Measurements from ENCODE around the gene GOLIM4. TPM values are rescaled to one million over a fixed set of nuclear protein-coding genes. Genes with fewer than 3 reads are reported as not detected.

The GOLIM4 gene
- total RNA-seq, 1 donor from 2014 or later = 29.3 TPM

GRCh38 chr3:168036619-168037018 is 59.1 kb downstream of the GOLIM4 start:
- no peaks in the 10 kb centered on the region for H3K9me3 Mint-ChIP-seq
- no peak overlapping the region for H3K27ac Mint-ChIP-seq (ENCODE audit: unreplicated experiment)
- H3K36me3 Mint-ChIP-seq (ENCODE audit: low read depth) = peaks cover 24% of the 10 kb centered on the region
- no peak for DNase-seq (ENCODE audit: low read depth, low spot score)
- TF ChIP-seq CTCF (conservative IDR thresholded peaks at IDR 0.05) = no peak
- H3K4me3 Mint-ChIP-seq = no peak overlapping the region
- no peaks in the 10 kb centered on the region for H3K4me1 Mint-ChIP-seq
- H3K27me3 Mint-ChIP-seq (ENCODE audit: low read depth) = no peaks in the 10 kb centered on the region

- Mint-ChIP-seq H3K4me3 (no peak overlapping the region), H3K4me1 (no peaks in the 10 kb centered on the region), H3K36me3 (ENCODE audit: low read depth) (peaks cover 27% of the 10 kb centered on the region), H3K27ac (ENCODE audit: unreplicated experiment) (peak overlapping the region; percentile 78), H3K9me3 (no peaks in the 10 kb centered on the region), H3K27me3 (ENCODE audit: low read depth) (no peaks in the 10 kb centered on the region)
- DNase-seq (ENCODE audit: low read depth, low spot score) = no peak
- no peak for TF ChIP-seq CTCF (conservative IDR thresholded peaks at IDR 0.05)
Measured at GRCh38 chr3:168034152-168034928, 61.4 kb downstream of the GOLIM4 start.

GRCh38 chr3:168030577-168030976 is 65.1 kb downstream of the GOLIM4 start:
- Mint-ChIP-seq H3K27me3 (ENCODE audit: low read depth) (no peaks in the 10 kb centered on the region), H3K27ac (ENCODE audit: unreplicated experiment) (no peak overlapping the region), H3K36me3 (ENCODE audit: low read depth) (peaks cover 25% of the 10 kb centered on the region), H3K4me1 (no peaks in the 10 kb centered on the region), H3K4me3 (no peak overlapping the region), H3K9me3 (no peaks in the 10 kb centered on the region)
- no peak for DNase-seq (ENCODE audit: low read depth, low spot score)
- TF ChIP-seq CTCF (conservative IDR thresholded peaks at IDR 0.05) = no peak

GRCh38 chr3:168029705-168030104 is 66.0 kb downstream of the GOLIM4 start:
- TF ChIP-seq CTCF (conservative IDR thresholded peaks at IDR 0.05) = no peak
- no peaks in the 10 kb centered on the region for H3K9me3 Mint-ChIP-seq
- H3K27me3 Mint-ChIP-seq (ENCODE audit: low read depth) = no peaks in the 10 kb centered on the region
- H3K36me3 Mint-ChIP-seq (ENCODE audit: low read depth) = peaks cover 20% of the 10 kb centered on the region
- no peak overlapping the region for H3K27ac Mint-ChIP-seq (ENCODE audit: unreplicated experiment)
- no peak for DNase-seq (ENCODE audit: low read depth, low spot score)
- H3K4me1 Mint-ChIP-seq = peaks cover 4% of the 10 kb centered on the region
- no peak overlapping the region for H3K4me3 Mint-ChIP-seq

GRCh38 chr3:168028086-168028485 is 67.6 kb downstream of the GOLIM4 start:
- peaks cover 7% of the 10 kb centered on the region for H3K4me1 Mint-ChIP-seq
- no peak overlapping the region for H3K27ac Mint-ChIP-seq (ENCODE audit: unreplicated experiment)
- H3K27me3 Mint-ChIP-seq (ENCODE audit: low read depth) = no peaks in the 10 kb centered on the region
- H3K9me3 Mint-ChIP-seq = no peaks in the 10 kb centered on the region
- no peak overlapping the region for H3K4me3 Mint-ChIP-seq
- peaks cover 16% of the 10 kb centered on the region for H3K36me3 Mint-ChIP-seq (ENCODE audit: low read depth)
- TF ChIP-seq CTCF (conservative IDR thresholded peaks at IDR 0.05) = no peak
- no peak for DNase-seq (ENCODE audit: low read depth, low spot score)

All from neural crest cell (in vitro differentiated cells).